Measurements from ENCODE around the gene STRADA. TPM values are rescaled to one million over a fixed set of nuclear protein-coding genes. Genes with fewer than 3 reads are reported as not detected.

The STRADA gene, protein sequence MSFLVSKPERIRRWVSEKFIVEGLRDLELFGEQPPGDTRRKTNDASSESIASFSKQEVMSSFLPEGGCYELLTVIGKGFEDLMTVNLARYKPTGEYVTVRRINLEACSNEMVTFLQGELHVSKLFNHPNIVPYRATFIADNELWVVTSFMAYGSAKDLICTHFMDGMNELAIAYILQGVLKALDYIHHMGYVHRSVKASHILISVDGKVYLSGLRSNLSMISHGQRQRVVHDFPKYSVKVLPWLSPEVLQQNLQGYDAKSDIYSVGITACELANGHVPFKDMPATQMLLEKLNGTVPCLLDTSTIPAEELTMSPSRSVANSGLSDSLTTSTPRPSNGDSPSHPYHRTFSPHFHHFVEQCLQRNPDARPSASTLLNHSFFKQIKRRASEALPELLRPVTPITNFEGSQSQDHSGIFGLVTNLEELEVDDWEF
- total RNA-seq (10 to 100 TPM; 28.1 to 37.2 TPM), polyA plus RNA-seq (ENCODE audit: insufficient read length in 6 of 6) (10 to 100 TPM; 72.4 to 87.5 (median 83.6) TPM)
- long read RNA-seq, donor 1, transcript STRADA-222 (1 exons, 3,685 nt), result major isoform, 12 of 19 reads
- long read RNA-seq, donor 1, partial matches to known transcripts, result 5 of 19 reads
- long read RNA-seq, donor 1, other reads (novel, unspliced or antisense), result 0 of 19 reads
- long read RNA-seq, donor 2, transcript STRADA-222 (1 exons, 3,685 nt), result major isoform, 9 of 376 reads
- long read RNA-seq, donor 2, partial matches to known transcripts, result 279 of 376 reads
- long read RNA-seq, donor 2, other reads (novel, unspliced or antisense), result 82 of 376 reads
- long read RNA-seq, donor 3, partial matches to known transcripts, result 0 of 10 reads
- long read RNA-seq, donor 3, other reads (novel, unspliced or antisense), result 0 of 10 reads
- long read RNA-seq, donor 4, partial matches to known transcripts, result 0 of 3 reads
- long read RNA-seq, donor 4, other reads (novel, unspliced or antisense), result 2 of 3 reads
- long read RNA-seq, donor 5, partial matches to known transcripts, result 0 of 5 reads
- long read RNA-seq, donor 5, other reads (novel, unspliced or antisense), result 0 of 5 reads
- long read RNA-seq, donor 6, transcript STRADA-222 (1 exons, 3,685 nt), result major isoform, 5 of 8 reads
- long read RNA-seq, donor 6, partial matches to known transcripts, result 0 of 8 reads
- long read RNA-seq, donor 6, other reads (novel, unspliced or antisense), result 0 of 8 reads
- long read RNA-seq, donor 7, partial matches to known transcripts, result 0 of 3 reads
- long read RNA-seq, donor 7, other reads (novel, unspliced or antisense), result 0 of 3 reads
- long read RNA-seq, donor 8, transcript STRADA-222 (1 exons, 3,685 nt), result major isoform, 8 of 14 reads
- long read RNA-seq, donor 8, partial matches to known transcripts, result 0 of 14 reads
- long read RNA-seq, donor 8, other reads (novel, unspliced or antisense), result 0 of 14 reads
- long read RNA-seq, donor 9, result 0 reads
- long read RNA-seq, donor 10, partial matches to known transcripts, result 0 of 2 reads
- long read RNA-seq, donor 10, other reads (novel, unspliced or antisense), result 1 of 2 reads
- long read RNA-seq, donor 11, result 0 reads
- long read RNA-seq, donor 12, transcript STRADA-222 (1 exons, 3,685 nt), result major isoform, 6 of 10 reads
- long read RNA-seq, donor 12, partial matches to known transcripts, result 0 of 10 reads
- long read RNA-seq, donor 12, other reads (novel, unspliced or antisense), result 0 of 10 reads

DNA sequence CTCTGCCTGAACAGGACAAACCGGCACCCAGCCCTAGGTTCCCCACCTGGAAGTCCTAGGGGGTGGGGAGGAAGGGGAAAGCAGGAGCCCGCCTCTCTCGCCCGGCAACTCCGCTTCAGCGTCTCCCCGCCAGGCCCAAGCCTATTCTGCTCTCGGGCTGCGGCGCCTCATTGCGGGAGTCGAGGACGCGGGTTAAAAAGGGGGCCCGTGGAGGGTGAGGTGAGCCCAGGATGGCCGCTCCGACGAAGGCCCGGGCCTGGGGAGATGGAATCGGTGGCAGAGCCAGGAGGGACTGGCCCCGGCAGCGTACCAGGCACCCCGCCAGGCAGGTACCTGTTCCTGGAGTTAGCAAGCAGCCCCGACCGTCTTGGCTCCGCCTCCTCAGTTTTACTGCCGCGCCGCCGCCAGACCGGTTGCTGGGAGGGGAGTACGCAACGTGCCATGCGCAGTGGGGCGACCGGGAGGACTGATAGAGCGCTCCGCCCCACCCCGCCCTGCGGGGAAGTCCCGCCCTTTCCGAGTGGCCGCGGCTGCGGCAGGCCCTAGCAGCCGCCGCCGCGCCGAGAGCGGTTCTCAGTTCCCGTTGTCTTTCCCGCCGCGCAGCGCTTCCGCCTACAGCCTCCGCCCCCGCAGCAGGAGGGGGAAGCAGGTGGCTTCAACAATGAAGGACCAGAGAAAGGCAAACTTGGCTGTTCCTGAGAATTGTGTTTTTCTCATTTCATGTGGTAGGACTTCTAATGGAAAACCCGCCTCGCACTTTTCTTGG, at the start of gene STRADA:
TSS of gene STRADA (minus strand) at position 392 of the 766 bp plus-strand sequence. CDS start 13,430 bp downstream, outside the sequence.
- Histone ChIP-seq H3K27me3 (no peaks in the 10 kb centered on the region), H3K4me3 (peak within 1 kb of the TSS; percentile 60 to 77), H3K27ac (peak within 1 kb of the TSS; percentile 89 to 97), H3K36me3 (peaks cover 0 to 16% of the 10 kb centered on the region in 2 donors), H3K4me1 (peaks cover 3 to 18% of the 10 kb centered on the region in 2 donors), H3K9me3 (no peaks in the 10 kb centered on the region)
- ATAC-seq (peak; percentile 99), DNase-seq (peak; percentile 94 to 100 (median 100))
- intact Hi-C loops (cut with DNase I), result no loop called here
- TF ChIP-seq, protein P1, sequence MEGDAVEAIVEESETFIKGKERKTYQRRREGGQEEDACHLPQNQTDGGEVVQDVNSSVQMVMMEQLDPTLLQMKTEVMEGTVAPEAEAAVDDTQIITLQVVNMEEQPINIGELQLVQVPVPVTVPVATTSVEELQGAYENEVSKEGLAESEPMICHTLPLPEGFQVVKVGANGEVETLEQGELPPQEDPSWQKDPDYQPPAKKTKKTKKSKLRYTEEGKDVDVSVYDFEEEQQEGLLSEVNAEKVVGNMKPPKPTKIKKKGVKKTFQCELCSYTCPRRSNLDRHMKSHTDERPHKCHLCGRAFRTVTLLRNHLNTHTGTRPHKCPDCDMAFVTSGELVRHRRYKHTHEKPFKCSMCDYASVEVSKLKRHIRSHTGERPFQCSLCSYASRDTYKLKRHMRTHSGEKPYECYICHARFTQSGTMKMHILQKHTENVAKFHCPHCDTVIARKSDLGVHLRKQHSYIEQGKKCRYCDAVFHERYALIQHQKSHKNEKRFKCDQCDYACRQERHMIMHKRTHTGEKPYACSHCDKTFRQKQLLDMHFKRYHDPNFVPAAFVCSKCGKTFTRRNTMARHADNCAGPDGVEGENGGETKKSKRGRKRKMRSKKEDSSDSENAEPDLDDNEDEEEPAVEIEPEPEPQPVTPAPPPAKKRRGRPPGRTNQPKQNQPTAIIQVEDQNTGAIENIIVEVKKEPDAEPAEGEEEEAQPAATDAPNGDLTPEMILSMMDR (IDR thresholded peaks at IDR 0.05), result peak in 1 of 2 donors; percentile 18

DNA sequence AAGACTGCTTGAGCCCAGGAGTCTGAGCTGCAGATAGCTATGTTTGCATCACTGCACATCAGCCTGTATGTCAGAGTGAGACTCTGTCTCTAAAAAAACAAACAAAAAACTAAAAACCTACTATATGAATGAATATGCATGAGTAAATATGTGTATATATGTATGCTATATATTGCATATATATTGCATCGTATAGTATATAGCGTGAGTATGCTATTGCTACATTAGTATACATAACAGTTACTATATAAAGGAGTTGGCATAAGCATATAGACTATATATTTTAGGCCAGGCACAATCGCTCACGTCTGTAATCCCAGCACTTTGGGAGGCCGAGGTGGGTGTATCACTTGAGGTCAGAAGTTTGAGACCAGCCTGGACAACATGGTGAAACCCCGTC, 48.5 kb upstream of the STRADA start:
- Histone ChIP-seq H3K27ac (no peak overlapping the region), H3K36me3 (peaks cover 5 to 84% of the 10 kb centered on the region in 2 donors), H3K9me3 (no peaks in the 10 kb centered on the region), H3K4me3 (no peak overlapping the region), H3K4me1 (peaks cover 0 to 3% of the 10 kb centered on the region in 2 donors), H3K27me3 (no peaks in the 10 kb centered on the region)
- TF ChIP-seq, protein P1 (IDR thresholded peaks at IDR 0.05), result no peak
- intact Hi-C loops (cut with DNase I), result no loop called here
- DNase-seq, result no peak
- no peak for ATAC-seq

DNA sequence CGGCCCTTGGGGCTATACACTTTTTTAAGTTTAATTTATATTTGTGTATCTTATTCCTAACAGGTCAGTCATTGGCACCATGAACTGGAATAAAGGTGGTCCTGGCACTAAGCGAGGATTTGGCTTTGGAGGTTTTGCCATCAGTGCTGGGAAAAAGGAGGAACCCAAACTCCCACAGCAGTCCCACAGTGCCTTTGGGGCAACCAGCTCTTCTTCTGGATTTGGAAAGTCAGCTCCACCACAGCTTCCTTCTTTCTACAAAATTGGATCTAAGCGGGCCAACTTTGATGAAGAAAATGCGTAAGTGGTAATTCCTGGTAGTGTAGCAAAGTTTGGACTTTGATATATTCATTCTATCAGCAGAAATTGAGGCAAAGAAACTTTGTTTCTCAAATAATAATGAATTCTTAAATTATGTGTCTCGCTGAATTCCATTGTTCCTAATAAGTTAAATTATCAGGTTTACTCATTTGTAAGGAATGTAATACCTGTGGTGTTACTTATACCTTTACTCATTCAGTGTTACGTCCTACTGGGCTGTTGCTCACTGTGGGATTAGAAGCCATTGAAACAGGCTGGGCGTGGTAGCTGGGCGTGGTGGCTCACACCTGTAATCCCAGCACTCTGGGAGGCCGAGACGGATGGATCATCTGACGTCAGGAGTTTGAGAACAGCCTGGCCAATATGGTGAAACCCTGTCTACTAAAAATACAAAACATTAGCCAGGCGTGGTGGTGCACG, 45.5 kb upstream of the STRADA start:
- Histone ChIP-seq H3K4me1 (peaks cover 0 to 10% of the 10 kb centered on the region in 2 donors), H3K36me3 (peaks cover 2 to 68% of the 10 kb centered on the region in 2 donors), H3K27ac (no peak overlapping the region), H3K4me3 (no peak overlapping the region), H3K9me3 (no peaks in the 10 kb centered on the region), H3K27me3 (no peaks in the 10 kb centered on the region)
- no peak for ATAC-seq
- TF ChIP-seq, protein P1 (IDR thresholded peaks at IDR 0.05), result no peak
- intact Hi-C loops (cut with DNase I), result no loop called here
- DNase-seq, result no peak

All from left lung (tissue), 14 donors.